GM23338 (cell line): ENCODE measurements around the gene CTTNBP2.

Source experiments
- CTCF ChIP-seq, 2 experiments: fragments of 200-600 bp in 1 of 2; sonication (generic) in 1 of 2; conservative IDR thresholded peaks; 2 replicates each; pipeline versions ENCODE4 v1.5.1 to v1.6.1; 2016 to 2017; ENCODE audit warnings: antibody characterized with exemption in 2 of 2, low read depth in 2 of 2, mild to moderate bottlenecking in 2 of 2, moderate library complexity in 1 of 2
- POLR2AphosphoS5 ChIP-seq: IDR thresholded peaks from 2 replicates; pipeline ENCODE4 v1.6.1; 2016; ENCODE audit warnings: antibody characterized with exemption, low read depth

GRCh38 chr7:117870448-117871130 is 2.7 kb downstream of the CTTNBP2 start:
- TF ChIP-seq POLR2AphosphoS5 = no peak
- TF ChIP-seq CTCF (conservative IDR thresholded peaks at IDR 0.05; ENCODE audit: low read depth in 2 of 2) = no peak
